B cell (primary cell): ENCODE results near the gene TMEM271. TPM values are rescaled to one million over a fixed set of nuclear protein-coding genes. Genes with fewer than 3 reads are reported as not detected.

Source experiments
- ATAC-seq: fragments of 200-7000 bp; cut with Tn5 transposase; one replicate; pipeline ENCODE4 v1.10.0; 2021; ENCODE audit warnings: low read depth, mild to moderate bottlenecking, moderate number of reproducible peaks, moderate library complexity
- CTCF ChIA-PET: fragments of 350-600 bp; sonication (Branson Sonifier 250); formaldehyde crosslinking; loops from one replicate; lab custom pipeline; 2021; ENCODE audit warnings: antibody characterized with exemption, inconsistent platforms; lab: Charles Lee
- POLR2A ChIA-PET: fragments of 350-600 bp; sonication (Branson Sonifier 250); formaldehyde crosslinking; loops from one replicate; lab custom pipeline; 2021; ENCODE audit warnings: antibody characterized with exemption; lab: Charles Lee
- DNase-seq: peaks from one replicate; pipeline ENCODE4 v3.0.0; 2013
- H2AFZ ChIP-seq: 2 replicates; pipeline ENCODE4 v1.6.1; 2012; ENCODE audit warnings: mild to moderate bottlenecking, low read depth, low read length; ENCODE audit not compliant: insufficient read depth, poor library complexity, severe bottlenecking
- H3K27ac ChIP-seq, 2 donors: 1 replicate in 1 of 2; 2 replicates in 1 of 2; pipeline ENCODE4 v1.5.1; 2012 to 2013; ENCODE audit warnings: low read length in 2 of 2, mild to moderate bottlenecking in 2 of 2, moderate library complexity in 1 of 2
- H3K27me3 ChIP-seq, 4 experiments: fragments of 200-600 bp in 1 of 4; sonication (generic) in 1 of 4; replicated peaks in 1 of 4; 1 replicate in 2 of 4; 2 replicates in 2 of 4; pipeline versions ENCODE4 v1.6.1 to v1.7.0; 2013 to 2016; ENCODE audit warnings: low read length in 3 of 4, mild to moderate bottlenecking in 2 of 4, mixed read lengths in 1 of 4, moderate library complexity in 1 of 4; ENCODE audit not compliant: insufficient read depth in 4 of 4, control insufficient read depth in 3 of 4; ENCODE audit errors: control extremely low read depth in 1 of 4
- H3K36me3 ChIP-seq, 2 experiments: replicated peaks in 1 of 2; 1 replicate in 1 of 2; 2 replicates in 1 of 2; pipeline versions ENCODE4 v1.6.1 to v1.7.1; 2013; ENCODE audit warnings: low read length in 1 of 2; ENCODE audit not compliant: insufficient read depth in 2 of 2, control insufficient read depth in 1 of 2; ENCODE audit errors: control extremely low read depth in 1 of 2, extremely low read depth in 1 of 2
- H3K4me1 ChIP-seq, 2 donors: fragments of 200-600 bp in 1 of 2; sonication (generic) in 1 of 2; 1 replicate in 1 of 2; 2 replicates in 1 of 2; pipeline versions ENCODE4 v1.5.1 to v1.6.1; 2013 to 2017; ENCODE audit warnings: low read length in 2 of 2; ENCODE audit not compliant: control insufficient read depth in 2 of 2, insufficient read depth in 2 of 2
- H3K4me2 ChIP-seq: replicated peaks from 2 replicates; pipeline ENCODE3; 2012; ENCODE audit warnings: mild to moderate bottlenecking, low read depth, low read length; ENCODE audit not compliant: poor library complexity, severe bottlenecking
- H3K4me3 ChIP-seq, 5 experiments: fragments of 200-600 bp in 1 of 5; sonication (generic) in 1 of 5; 1 replicate in 3 of 5; 2 replicates in 2 of 5; pipeline versions ENCODE4 v1.5.1 to v1.7.0; 2011 to 2016; ENCODE audit warnings: low read length in 4 of 5, mild to moderate bottlenecking in 4 of 5, low read depth in 2 of 5, control low read depth in 1 of 5, moderate library complexity in 1 of 5; ENCODE audit not compliant: insufficient read depth in 1 of 5; ENCODE audit errors: control extremely low read depth in 1 of 5, extremely low read depth in 1 of 5
- H3K79me2 ChIP-seq: fragments of 200-600 bp; sonication (generic); one replicate; pipeline ENCODE4 v1.6.0; 2016; ENCODE audit warnings: low read length; ENCODE audit not compliant: control insufficient read depth, insufficient read depth
- H3K9ac ChIP-seq: fragments of 200-600 bp; sonication (generic); 2 replicates; pipeline ENCODE4 v1.6.1; 2017; ENCODE audit warnings: mild to moderate bottlenecking, low read length, moderate library complexity
- H3K9me3 ChIP-seq, 3 donors: one replicate each; pipeline versions ENCODE4 v1.6.1 to v1.7.1; 2013; ENCODE audit warnings: low read length in 2 of 3; ENCODE audit not compliant: control insufficient read depth in 2 of 3, insufficient read depth in 1 of 3; ENCODE audit errors: control extremely low read depth in 1 of 3
- H4K20me1 ChIP-seq: 2 replicates; pipeline ENCODE4 v1.6.0; 2012; ENCODE audit warnings: mild to moderate bottlenecking, low read length; ENCODE audit not compliant: insufficient read depth, control insufficient read depth, poor library complexity, severe bottlenecking
- H3K27ac Mint-ChIP-seq: one replicate; pipeline ENCODE4 v1.8.0; 2021; ENCODE audit warnings: mixed read lengths
- H3K27me3 Mint-ChIP-seq: one replicate; pipeline ENCODE4 v1.8.0; 2021; ENCODE audit warnings: mixed read lengths
- H3K4me1 Mint-ChIP-seq: one replicate; pipeline ENCODE4 v1.8.0; 2021; ENCODE audit warnings: mixed read lengths
- H3K4me3 Mint-ChIP-seq: one replicate; pipeline ENCODE4 v1.8.0; 2021; ENCODE audit warnings: mixed read lengths
- H3K9me3 Mint-ChIP-seq: one replicate; pipeline ENCODE4 v1.8.0; 2022; ENCODE audit warnings: mixed read lengths; ENCODE audit not compliant: insufficient read depth
- EZH2 ChIP-seq: IDR thresholded peaks from 2 replicates; pipeline ENCODE4 v1.6.1; 2012; ENCODE audit warnings: borderline replicate concordance, low read depth, mild to moderate bottlenecking, moderate library complexity, low read length; ENCODE audit not compliant: insufficient read depth, poor library complexity, severe bottlenecking
- WGBS: methylation state at CpG from one replicate; pipeline ENCODE4 v1.1.5; 2013; ENCODE audit warnings: missing lambda C conversion rate; ENCODE audit not compliant: insufficient coverage; 5-methylcytosine and 5-hydroxymethylcytosine counted together
- intact Hi-C: fragments of 100-400 bp; cut with micrococcal nuclease; formaldehyde crosslinking; loops from one replicate; pipeline ENCODE4 v1.10.0; 2022
- polyA plus RNA-seq: library from polyadenylated mRNA; depleted of rRNA; stranded (reverse); fragments of >200 nt; gene quantifications from 2 replicates; pipeline ENCODE4 v1.2.3, GENCODE V29; 2012
- total RNA-seq, 2 donors: library from RNA; stranded (reverse); fragments of 120-200 nt in 1 of 2; gene quantifications; 1 replicate in 1 of 2; 2 replicates in 1 of 2; pipeline versions ENCODE4 v1.2.3 to v1.2.4, GENCODE V29; 2013 to 2022
- TF ChIP-seq, protein P1 (sequence below): fragments of 200-600 bp; IDR thresholded peaks from one replicate; pipeline ENCODE4 v1.8.0; 2022; ENCODE audit warnings: antibody characterized with exemption, mild to moderate bottlenecking

Gene TMEM271
- total and polyA plus RNA-seq, 2 donors (not counting 1 experiment from before 2014, with no cell fraction given) = not detected

DNA sequence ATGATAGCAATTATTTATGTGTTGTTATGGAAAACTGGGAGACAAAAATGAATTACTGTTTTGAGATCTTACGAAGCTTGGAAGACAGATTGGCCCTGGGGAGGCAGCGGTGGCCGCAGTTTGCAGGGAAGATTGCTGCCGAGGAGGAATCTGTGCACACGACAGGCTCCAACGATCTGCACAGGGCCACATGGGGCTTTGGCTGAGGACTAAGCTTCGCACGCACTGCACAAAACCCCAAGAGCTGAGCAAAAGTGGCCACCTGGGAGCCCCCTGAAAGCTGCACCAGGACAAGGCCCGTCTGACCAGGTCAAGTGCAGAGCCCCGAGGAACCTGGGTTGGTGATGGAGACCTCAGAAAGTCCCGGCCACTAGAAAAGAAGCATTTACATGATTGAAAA lies 44.1 kb upstream of the TMEM271 start:
- WGBS = 84% methylated on average over 11 of the region's 11 CpGs
- Histone ChIP-seq H3K79me2 (no peaks in the 10 kb centered on the region), H3K4me2 (no peak overlapping the region), H3K27me3 (peaks cover 0 to 6% (median 0%) of the 10 kb centered on the region in 4 experiments), H3K9ac (no peak overlapping the region), H2AFZ (no peak overlapping the region), H3K9me3 (peaks cover 0 to 47% (median 0%) of the 10 kb centered on the region in 3 donors), H4K20me1 (no peaks in the 10 kb centered on the region), H3K4me3 (no peak overlapping the region), H3K36me3 (no peaks in the 10 kb centered on the region), H3K27ac (no peak overlapping the region), H3K4me1 (no peaks in the 10 kb centered on the region)
- intact Hi-C loops = no loop called here
- no peak overlapping the region for H3K27ac Mint-ChIP-seq
- H3K9me3 Mint-ChIP-seq = no peaks in the 10 kb centered on the region
- CTCF ChIA-PET = no interaction called here
- no peak for ATAC-seq
- H3K27me3 Mint-ChIP-seq = peaks cover 19% of the 10 kb centered on the region
- no peaks in the 10 kb centered on the region for H3K4me1 Mint-ChIP-seq
- H3K4me3 Mint-ChIP-seq = no peak overlapping the region
- DNase-seq = no peak
- POLR2A ChIA-PET = no interaction called here
- TF ChIP-seq EZH2 = no peak
- TF ChIP-seq, protein P1, sequence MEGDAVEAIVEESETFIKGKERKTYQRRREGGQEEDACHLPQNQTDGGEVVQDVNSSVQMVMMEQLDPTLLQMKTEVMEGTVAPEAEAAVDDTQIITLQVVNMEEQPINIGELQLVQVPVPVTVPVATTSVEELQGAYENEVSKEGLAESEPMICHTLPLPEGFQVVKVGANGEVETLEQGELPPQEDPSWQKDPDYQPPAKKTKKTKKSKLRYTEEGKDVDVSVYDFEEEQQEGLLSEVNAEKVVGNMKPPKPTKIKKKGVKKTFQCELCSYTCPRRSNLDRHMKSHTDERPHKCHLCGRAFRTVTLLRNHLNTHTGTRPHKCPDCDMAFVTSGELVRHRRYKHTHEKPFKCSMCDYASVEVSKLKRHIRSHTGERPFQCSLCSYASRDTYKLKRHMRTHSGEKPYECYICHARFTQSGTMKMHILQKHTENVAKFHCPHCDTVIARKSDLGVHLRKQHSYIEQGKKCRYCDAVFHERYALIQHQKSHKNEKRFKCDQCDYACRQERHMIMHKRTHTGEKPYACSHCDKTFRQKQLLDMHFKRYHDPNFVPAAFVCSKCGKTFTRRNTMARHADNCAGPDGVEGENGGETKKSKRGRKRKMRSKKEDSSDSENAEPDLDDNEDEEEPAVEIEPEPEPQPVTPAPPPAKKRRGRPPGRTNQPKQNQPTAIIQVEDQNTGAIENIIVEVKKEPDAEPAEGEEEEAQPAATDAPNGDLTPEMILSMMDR = no peak

DNA sequence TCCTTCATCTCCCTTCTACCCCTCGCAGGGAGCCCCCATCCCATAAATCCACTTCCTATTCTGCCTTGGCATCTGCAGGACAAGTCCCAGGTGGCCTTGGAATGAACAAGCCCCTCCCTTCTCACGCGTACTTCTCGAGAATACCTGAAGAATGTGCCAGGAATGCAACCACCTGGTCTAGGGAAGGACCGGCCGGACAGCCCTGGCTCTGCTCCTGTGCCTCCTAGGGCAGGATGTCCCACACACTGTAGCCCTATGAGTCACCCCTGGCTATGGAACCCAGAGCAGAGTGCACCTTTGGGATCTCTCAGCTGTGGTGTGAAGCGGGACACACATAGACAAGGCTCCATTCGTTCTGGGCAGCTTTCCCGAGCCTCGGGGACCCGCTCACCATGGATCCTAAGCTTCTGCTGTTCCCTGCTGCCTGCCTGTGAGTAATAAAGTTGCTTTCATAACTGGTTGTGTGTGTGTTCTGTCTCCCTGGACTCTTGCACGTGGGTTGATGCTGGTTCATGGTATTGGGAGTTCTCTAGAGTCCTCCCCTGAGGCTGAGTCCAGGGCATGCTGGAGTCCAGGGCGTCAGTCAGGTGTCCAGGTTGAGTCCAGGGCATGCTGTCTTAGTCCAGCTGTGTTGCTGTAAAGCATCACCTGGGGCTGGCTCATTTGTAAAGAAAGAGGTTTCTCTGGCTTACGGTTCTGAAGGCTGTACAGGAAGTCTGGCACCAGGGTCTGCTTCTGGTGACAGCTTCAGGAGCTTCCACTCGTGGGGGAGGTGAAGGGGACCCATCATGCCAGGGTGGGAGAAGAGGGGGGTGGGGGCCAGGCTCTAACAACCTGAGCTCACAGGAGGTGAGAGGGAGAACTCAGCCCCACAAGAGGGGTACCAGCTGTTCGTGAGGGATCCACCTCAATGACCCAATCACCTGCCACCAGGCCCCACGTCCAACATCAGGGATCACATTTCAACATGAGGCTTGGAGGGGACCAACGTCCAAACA lies 41.8 kb upstream of the TMEM271 start:
- Histone ChIP-seq H2AFZ (no peak overlapping the region), H3K4me1 (no peaks in the 10 kb centered on the region), H3K79me2 (no peaks in the 10 kb centered on the region), H3K27ac (no peak overlapping the region), H3K9ac (no peak overlapping the region), H3K36me3 (no peaks in the 10 kb centered on the region), H4K20me1 (no peaks in the 10 kb centered on the region), H3K27me3 (no peaks in the 10 kb centered on the region), H3K9me3 (peaks cover 0 to 36% (median 0%) of the 10 kb centered on the region in 3 donors), H3K4me3 (no peak overlapping the region), H3K4me2 (no peak overlapping the region)
- WGBS = 73% methylated on average over 18 of the region's 18 CpGs
- ATAC-seq (no peak), DNase-seq (no peak)
- Mint-ChIP-seq H3K9me3 (no peaks in the 10 kb centered on the region), H3K4me1 (no peaks in the 10 kb centered on the region), H3K4me3 (no peak overlapping the region), H3K27me3 (peaks cover 16% of the 10 kb centered on the region), H3K27ac (no peak overlapping the region)
- CTCF ChIA-PET = no interaction called here
- POLR2A ChIA-PET = no interaction called here
- intact Hi-C loops = no loop called here
- TF ChIP-seq, protein P1 = no peak
- TF ChIP-seq EZH2 = no peak
